Measurements from ENCODE around the gene BTAF1.

BTAF1 gene

GRCh38 chr10:91908337-91909116 is 15.0 kb upstream of the BTAF1 start:
- DNase-seq (ENCODE audit: low read depth in 2 of 2), result peak; percentile 49 to 61

GRCh38 chr10:91909117-91909677 is 14.4 kb upstream of the BTAF1 start, which contains the start of gene FGFBP3:
FGFBP3 (minus strand) TSS chr10:91909486; CDS start chr10:91908969, 517 bp downstream.
- peak in 1 of 2 donors; percentile 33 for DNase-seq (ENCODE audit: low read depth in 2 of 2)

- DNase-seq (ENCODE audit: low read depth in 2 of 2), result no peak
Observed at GRCh38 chr10:91910467-91910866, 13.1 kb upstream of the BTAF1 start.

GRCh38 chr10:91919651-91920050 is 3.9 kb upstream of the BTAF1 start:
- DNase-seq (ENCODE audit: low read depth in 2 of 2), result no peak

- no peak for DNase-seq (ENCODE audit: low read depth in 2 of 2)
Observed at GRCh38 chr10:91924212-91925021, 847 bp downstream of the BTAF1 start.

- DNase-seq (ENCODE audit: low read depth in 2 of 2), result no peak
Observed at GRCh38 chr10:91925022-91925320, 1.4 kb downstream of the BTAF1 start.

- DNase-seq (ENCODE audit: low read depth in 2 of 2), result no peak
Observed at GRCh38 chr10:91930939-91931338, 7.4 kb downstream of the BTAF1 start.

GRCh38 chr10:91931526-91932190 is 8.1 kb downstream of the BTAF1 start:
- no peak for DNase-seq (ENCODE audit: low read depth in 2 of 2)

- no peak for DNase-seq (ENCODE audit: low read depth in 2 of 2)
Observed at GRCh38 chr10:91932737-91933136, 9.2 kb downstream of the BTAF1 start.

GRCh38 chr10:91935886-91936285 is 12.3 kb downstream of the BTAF1 start:
- DNase-seq (ENCODE audit: low read depth in 2 of 2), result no peak

- no peak for DNase-seq (ENCODE audit: low read depth in 2 of 2)
Observed at GRCh38 chr10:91939653-91940052, 16.1 kb downstream of the BTAF1 start.

- DNase-seq (ENCODE audit: low read depth in 2 of 2), result no peak
Observed at GRCh38 chr10:91941426-91941825, 17.9 kb downstream of the BTAF1 start.

GRCh38 chr10:91944880-91945630 is 21.5 kb downstream of the BTAF1 start:
- no peak for DNase-seq (ENCODE audit: low read depth in 2 of 2)

GRCh38 chr10:91953600-91954160 is 30.1 kb downstream of the BTAF1 start:
- DNase-seq (ENCODE audit: low read depth in 2 of 2), result no peak

GRCh38 chr10:91955114-91955513 is 31.5 kb downstream of the BTAF1 start:
- no peak for DNase-seq (ENCODE audit: low read depth in 2 of 2)

GRCh38 chr10:91957091-91957490 is 33.5 kb downstream of the BTAF1 start:
- no peak for DNase-seq (ENCODE audit: low read depth in 2 of 2)

GRCh38 chr10:91969297-91969696 is 45.7 kb downstream of the BTAF1 start:
- no peak for DNase-seq (ENCODE audit: low read depth in 2 of 2)

GRCh38 chr10:91974960-91975359 is 51.4 kb downstream of the BTAF1 start:
- DNase-seq (ENCODE audit: low read depth in 2 of 2), result no peak

GRCh38 chr10:91975438-91975837 is 51.9 kb downstream of the BTAF1 start:
- no peak for DNase-seq (ENCODE audit: low read depth in 2 of 2)

- DNase-seq (ENCODE audit: low read depth in 2 of 2), result no peak
Observed at GRCh38 chr10:91976317-91977051, 52.9 kb downstream of the BTAF1 start.

Data from stimulated activated CD4-positive, alpha-beta T cell treated with anti-CD3 and anti-CD28 coated beads, Interleukin-15, amount 100 ng/mL, for 48 hours (primary cell).